Transverse colon (tissue), 4 donors: Measurements from ENCODE around the gene KCNIP3. TPM values are rescaled to one million over a fixed set of nuclear protein-coding genes. Genes with fewer than 3 reads are reported as not detected.

Experiments
- DNase-seq: peaks from one replicate; pipeline ENCODE4 v3.0.0-alpha.2; 2019
- H3K27ac ChIP-seq, 4 donors: fragments of 200-600 bp; sonication (generic); 2 replicates each; pipeline ENCODE4 v1.5.1; 2016 to 2018; ENCODE audit warnings: inconsistent platforms in 4 of 4
- H3K27me3 ChIP-seq: fragments of 200-600 bp; sonication (generic); 2 replicates; pipeline ENCODE4 v1.5.1; 2017; ENCODE audit warnings: inconsistent platforms
- H3K36me3 ChIP-seq, 4 donors: fragments of 200-600 bp; sonication (generic); 2 replicates each; pipeline ENCODE4 v1.5.1; 2017 to 2019; ENCODE audit warnings: inconsistent platforms in 4 of 4
- H3K4me1 ChIP-seq, 4 donors: fragments of 200-600 bp; sonication (generic); 2 replicates each; pipeline ENCODE4 v1.5.1; 2017 to 2020; ENCODE audit warnings: inconsistent platforms in 4 of 4
- H3K4me3 ChIP-seq, 4 donors: fragments of 200-600 bp; sonication (generic); 1 replicate in 1 of 4; 2 replicates in 3 of 4; pipeline versions ENCODE4 v1.5.1 to v1.6.1; 2017 to 2019; ENCODE audit warnings: inconsistent platforms in 4 of 4
- H3K9me3 ChIP-seq, 2 donors: fragments of 200-600 bp; sonication (generic); 2 replicates each; pipeline ENCODE4 v1.5.1; 2017 to 2019; ENCODE audit warnings: inconsistent platforms in 2 of 2
- CTCF ChIP-seq, 5 experiments: fragments of 200-600 bp in 3 of 5; fragments of 450-650 bp in 2 of 5; sonication (generic) in 3 of 5; IDR thresholded peaks; 1 replicate in 2 of 5; 2 replicates in 3 of 5; pipeline ENCODE4 v1.5.1; 2016 to 2017; ENCODE audit warnings: antibody characterized with exemption in 5 of 5, inconsistent platforms in 3 of 5, mild to moderate bottlenecking in 2 of 5, moderate library complexity in 1 of 5
- EP300 ChIP-seq: sonication (generic); formaldehyde crosslinking; IDR thresholded peaks from one replicate; pipeline ENCODE4 v1.6.1; 2017; ENCODE audit warnings: antibody characterized with exemption, low read depth
- POLR2A ChIP-seq: fragments of 450-650 bp; IDR thresholded peaks from one replicate; pipeline ENCODE4 v1.6.1; 2016; ENCODE audit warnings: antibody characterized with exemption, mild to moderate bottlenecking, moderate library complexity
- POLR2AphosphoS5 ChIP-seq, 3 donors: sonication (generic); formaldehyde crosslinking; IDR thresholded peaks; one replicate each; pipeline ENCODE4 v1.6.1; 2016; ENCODE audit warnings: antibody characterized with exemption in 3 of 3
- WGBS, 2 donors: methylation state at CpG; one replicate each; pipeline ENCODE4 v1.1.5; 2018; ENCODE audit warnings: low coverage in 1 of 2; 5-methylcytosine and 5-hydroxymethylcytosine counted together
- in situ Hi-C, 4 donors: fragments of 200-750 bp; cut with MboI; loops; one replicate each; pipeline versions ENCODE4 v1.15.0 to v1.15.1; 2017; ENCODE audit warnings: low sequenced_read_pairs in 3 of 4, low pct_ligation_motif_present in 1 of 4, low pct_unique_long_range_greater_than_20kb in 1 of 4
- intact Hi-C: fragments of 100-400 bp; cut with DNase I; formaldehyde crosslinking; loops from one replicate; pipeline ENCODE4 v1.15.1; 2023; ENCODE audit warnings: low total_unique reads
- total RNA-seq, 4 donors: library from RNA; depleted of rRNA; stranded (reverse); fragments of >200 nt; gene quantifications; one replicate each; pipeline ENCODE4 v1.1.0, GENCODE V29; 2016

Gene KCNIP3
- total RNA-seq, 4 donors from 2014 or later, result 1.8 to 4.0 (median 2.2) TPM

GRCh38 chr2:95320344-95320712, 23.2 kb downstream of the KCNIP3 start:
- Histone ChIP-seq H3K4me3 (no peak overlapping the region), H3K27ac (no peak overlapping the region), H3K4me1 (no peaks in the 10 kb centered on the region), H3K27me3 (no peaks in the 10 kb centered on the region), H3K9me3 (no peaks in the 10 kb centered on the region), H3K36me3 (no peaks in the 10 kb centered on the region)
- intact Hi-C loops (no loop called here), in situ Hi-C loops (no loop called here)
- no peak for TF ChIP-seq EP300
- no peak for TF ChIP-seq POLR2AphosphoS5 (IDR thresholded peaks at IDR 0.05)
- no peak for TF ChIP-seq CTCF (IDR thresholded peaks at IDR 0.05)
- 57 to 63% methylated on average over 2 to 10 of the region's 11 CpGs for WGBS, 2 donors
- no peak for DNase-seq

- Histone ChIP-seq H3K27ac (no peak overlapping the region), H3K9me3 (no peaks in the 10 kb centered on the region), H3K27me3 (no peaks in the 10 kb centered on the region), H3K4me1 (no peaks in the 10 kb centered on the region), H3K36me3 (no peaks in the 10 kb centered on the region), H3K4me3 (no peak overlapping the region)
- no peak for DNase-seq
- intact Hi-C loops (no loop called here), in situ Hi-C loops (no loop called here)
- TF ChIP-seq POLR2A (no peak), CTCF (IDR thresholded peaks at IDR 0.05) (no peak), EP300 (no peak), POLR2AphosphoS5 (IDR thresholded peaks at IDR 0.05) (no peak)
- 69 to 79% methylated on average over 5 to 17 of the region's 18 CpGs for WGBS, 2 donors
Observed at GRCh38 chr2:95320986-95321767, 24.0 kb downstream of the KCNIP3 start.

- Histone ChIP-seq H3K4me3 (no peak overlapping the region), H3K4me1 (no peaks in the 10 kb centered on the region), H3K36me3 (no peaks in the 10 kb centered on the region), H3K27ac (no peak overlapping the region), H3K27me3 (no peaks in the 10 kb centered on the region), H3K9me3 (no peaks in the 10 kb centered on the region)
- DNase-seq, result peak; percentile 44
- in situ Hi-C loops, result no loop called here
- TF ChIP-seq EP300 (no peak), CTCF (IDR thresholded peaks at IDR 0.05) (peak; percentile 38 to 61 (median 58))
- intact Hi-C loops, result no loop called here
- 71% methylated on average over 26 of the region's 26 CpGs; no CpG with 5 or more reads in 1 of the 2 donors for WGBS, 2 donors
Observed at GRCh38 chr2:95323347-95324155, 26.4 kb downstream of the KCNIP3 start.

- no peak for DNase-seq
- intact Hi-C loops (no loop called here), in situ Hi-C loops (no loop called here)
- H3K4me3 ChIP-seq, result no peak overlapping the region
- no peaks in the 10 kb centered on the region for H3K27me3 ChIP-seq
- TF ChIP-seq CTCF (IDR thresholded peaks at IDR 0.05), result no peak
- TF ChIP-seq EP300, result no peak
- no peaks in the 10 kb centered on the region for H3K4me1 ChIP-seq
- H3K36me3 ChIP-seq, result no peaks in the 10 kb centered on the region
- 93 to 96% methylated on average over 8 to 13 of the region's 13 CpGs for WGBS, 2 donors
- no peak overlapping the region for H3K27ac ChIP-seq
- H3K9me3 ChIP-seq, result no peaks in the 10 kb centered on the region
Observed at GRCh38 chr2:95325026-95325425, 27.9 kb downstream of the KCNIP3 start.
